SH-SY5Y (cell line): ENCODE results near the gene REX1BD.

Source experiments
- GATA2 ChIP-seq: IDR thresholded peaks from 2 replicates; pipeline ENCODE4 v1.6.1; 2011; ENCODE audit warnings: mild to moderate bottlenecking, low read depth, low read length
- GATA3 ChIP-seq: IDR thresholded peaks from 2 replicates; pipeline ENCODE4 v1.6.1; 2011; ENCODE audit warnings: low read depth, mild to moderate bottlenecking, low read length, moderate library complexity

DNA sequence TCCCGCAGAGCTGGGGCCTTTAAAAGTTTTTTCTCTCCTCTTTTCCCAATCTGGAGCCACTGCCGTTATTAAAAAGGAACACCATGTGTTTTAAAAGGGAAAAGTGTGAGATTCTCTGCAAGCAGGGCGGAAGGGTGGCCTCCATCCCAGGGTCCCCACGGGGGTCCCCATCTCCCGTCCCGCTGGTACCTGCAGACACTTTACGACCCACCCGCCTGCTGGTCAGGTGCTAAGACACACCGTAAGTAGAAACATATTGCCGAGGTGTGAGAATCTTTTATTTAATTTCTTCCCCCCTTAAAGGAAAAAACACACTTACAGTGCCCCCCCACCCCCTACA is 16.2 kb downstream of the REX1BD start:
- TF ChIP-seq GATA2, result no peak
- TF ChIP-seq GATA3, result no peak
